ENCODE measurements around the gene RFX1.
"Not testable (repeated sequence)": the region's sequence is repeated elsewhere in the genome, so short reads cannot be mapped to it uniquely, and the experiment has no call there.

The RFX1 gene

GRCh38 chr19:14027856-14028450 is 21.8 kb upstream of the RFX1 start, which contains the start of gene RLN3:
Gene RLN3, plus strand, starts transcription at chr19:14028148. Its CDS starts 57 bp downstream, at chr19:14028205.
- no peak for DNase-seq (ENCODE audit: low read depth in 2 of 2)

GRCh38 chr19:14026652-14027192 is 20.6 kb upstream of the RFX1 start:
- not testable (repeated sequence) for DNase-seq (ENCODE audit: low read depth in 2 of 2)

GRCh38 chr19:14023404-14024235 is 17.5 kb upstream of the RFX1 start:
- no peak for DNase-seq (ENCODE audit: low read depth in 2 of 2)

GRCh38 chr19:14022469-14022868 is 16.3 kb upstream of the RFX1 start:
- DNase-seq (ENCODE audit: low read depth in 2 of 2) = no peak

GRCh38 chr19:14021474-14021873 is 15.4 kb upstream of the RFX1 start:
- DNase-seq (ENCODE audit: low read depth in 2 of 2) = no peak

GRCh38 chr19:14019739-14020138 is 13.6 kb upstream of the RFX1 start:
- DNase-seq (ENCODE audit: low read depth in 2 of 2) = not testable (repeated sequence)

GRCh38 chr19:14019100-14019499 is 13.0 kb upstream of the RFX1 start:
- DNase-seq (ENCODE audit: low read depth in 2 of 2) = no peak

GRCh38 chr19:14015524-14016035 is 9.5 kb upstream of the RFX1 start:
- no peak for DNase-seq (ENCODE audit: low read depth in 2 of 2)

- DNase-seq (ENCODE audit: low read depth in 2 of 2) = no peak
Measured at GRCh38 chr19:14012378-14012915, 6.3 kb upstream of the RFX1 start.

GRCh38 chr19:14006766-14007562 is 844 bp upstream of the RFX1 start:
- DNase-seq (ENCODE audit: low read depth in 2 of 2) = no peak

GRCh38 chr19:14005349-14006084 is 603 bp downstream of the RFX1 start:
- DNase-seq (ENCODE audit: low read depth in 2 of 2) = peak; percentile 85 to 92

GRCh38 chr19:14004619-14005348 is 1.3 kb downstream of the RFX1 start:
- DNase-seq (ENCODE audit: low read depth in 2 of 2) = no peak

GRCh38 chr19:14003251-14004055 is 2.7 kb downstream of the RFX1 start:
- no peak for DNase-seq (ENCODE audit: low read depth in 2 of 2)

- no peak for DNase-seq (ENCODE audit: low read depth in 2 of 2)
Measured at GRCh38 chr19:14002571-14003250, 3.4 kb downstream of the RFX1 start.

GRCh38 chr19:14000691-14001375 is 5.3 kb downstream of the RFX1 start:
- DNase-seq (ENCODE audit: low read depth in 2 of 2) = no peak

GRCh38 chr19:13999085-13999484 is 7.0 kb downstream of the RFX1 start:
- DNase-seq (ENCODE audit: low read depth in 2 of 2) = no peak

- no peak for DNase-seq (ENCODE audit: low read depth in 2 of 2)
Measured at GRCh38 chr19:13998426-13998825, 7.7 kb downstream of the RFX1 start.

- no peak for DNase-seq (ENCODE audit: low read depth in 2 of 2)
Measured at GRCh38 chr19:13997631-13997962, 8.5 kb downstream of the RFX1 start.

Measured in stimulated activated CD8-positive, alpha-beta memory T cell treated with anti-CD3 and anti-CD28 coated beads, Interleukin-7, amount 100 ng/mL, for 1 hour (primary cell).